CD8-positive, alpha-beta memory T cell (primary cell): ENCODE data around the gene MOV10. TPM values are rescaled to one million over a fixed set of nuclear protein-coding genes. Genes with fewer than 3 reads are reported as not detected.

ENCODE experiments used
- CTCF ChIA-PET: fragments of 350-600 bp; sonication (Branson Sonifier 250); formaldehyde crosslinking; loops from one replicate; lab custom pipeline; 2021; ENCODE audit warnings: antibody characterized with exemption; lab: Charles Lee
- POLR2A ChIA-PET: fragments of 350-600 bp; sonication (Branson Sonifier 250); formaldehyde crosslinking; loops from one replicate; lab custom pipeline; 2021; ENCODE audit warnings: antibody characterized with exemption; lab: Charles Lee
- DNase-seq, 5 donors: peaks; one replicate each; pipeline versions ENCODE4 v3.0.0 to v3.0.0-alpha.2; 2020 to 2022; ENCODE audit warnings: mixed read lengths in 1 of 5
- H3K27ac ChIP-seq: one replicate; pipeline ENCODE4 v1.7.0; 2013; ENCODE audit warnings: low read depth, mild to moderate bottlenecking, low read length, moderate library complexity
- H3K27me3 ChIP-seq: 2 replicates; pipeline ENCODE4 v1.7.0; 2013; ENCODE audit warnings: low read length, mild to moderate bottlenecking; ENCODE audit not compliant: insufficient read depth, poor library complexity, severe bottlenecking
- H3K36me3 ChIP-seq: 2 replicates; pipeline ENCODE4 v1.7.0; 2013; ENCODE audit warnings: mild to moderate bottlenecking, low read length, moderate library complexity; ENCODE audit not compliant: insufficient read depth
- H3K4me1 ChIP-seq: 2 replicates; pipeline ENCODE4 v1.7.0; 2013; ENCODE audit warnings: mild to moderate bottlenecking, low read length, moderate library complexity; ENCODE audit not compliant: insufficient read depth
- H3K4me3 ChIP-seq: 2 replicates; pipeline ENCODE4 v1.7.0; 2013; ENCODE audit warnings: mild to moderate bottlenecking, low read length
- H3K9me3 ChIP-seq: 2 replicates; pipeline ENCODE4 v1.7.0; 2013; ENCODE audit warnings: mild to moderate bottlenecking, low read length
- H3K27ac Mint-ChIP-seq, 8 donors: one replicate each; pipeline ENCODE4 v1.8.0; 2020 to 2021; ENCODE audit warnings: mixed read lengths in 8 of 8, mild to moderate bottlenecking in 6 of 8, inconsistent platforms in 3 of 8, moderate library complexity in 3 of 8
- H3K27me3 Mint-ChIP-seq, 2 donors: one replicate each; pipeline ENCODE4 v1.8.0; 2020 to 2021; ENCODE audit warnings: mixed read lengths in 2 of 2, mild to moderate bottlenecking in 1 of 2, moderate library complexity in 1 of 2
- H3K36me3 Mint-ChIP-seq, 3 donors: one replicate each; pipeline ENCODE4 v1.8.0; 2020 to 2021; ENCODE audit warnings: mixed read lengths in 3 of 3, inconsistent platforms in 1 of 3, mild to moderate bottlenecking in 1 of 3
- H3K4me1 Mint-ChIP-seq, 3 donors: one replicate each; pipeline ENCODE4 v1.8.0; 2020 to 2021; ENCODE audit warnings: mixed read lengths in 3 of 3, inconsistent platforms in 1 of 3, mild to moderate bottlenecking in 1 of 3
- H3K4me3 Mint-ChIP-seq, 7 donors: one replicate each; pipeline ENCODE4 v1.8.0; 2020 to 2021; ENCODE audit warnings: mixed read lengths in 7 of 7, mild to moderate bottlenecking in 6 of 7, moderate library complexity in 4 of 7, inconsistent platforms in 2 of 7
- H3K9me3 Mint-ChIP-seq, 5 donors: one replicate each; pipeline ENCODE4 v1.8.0; 2020 to 2022; ENCODE audit warnings: mixed read lengths in 5 of 5, mild to moderate bottlenecking in 3 of 5, moderate library complexity in 2 of 5, inconsistent platforms in 1 of 5
- polyA plus RNA-seq: library from polyadenylated mRNA; unstranded; fragments of 300-500 nt; fragmentation: Illumina TruSeq; gene quantifications from one replicate; pipeline ENCODE4 v1.2.3, GENCODE V29; 2021
- total RNA-seq, 2 experiments: library from RNA; stranded (reverse); gene quantifications; one replicate each; pipeline ENCODE4 v1.2.3, GENCODE V29; 2021

MOV10 gene
- total and polyA plus RNA-seq, 3 experiments from 2014 or later = 29.9 to 33.7 (median 31.0) TPM

- no peaks in the 10 kb centered on the region for H3K4me1 ChIP-seq
- Mint-ChIP-seq H3K9me3 (peaks cover 0 to 2% (median 0%) of the 10 kb centered on the region in 5 donors), H3K4me3 (no peak overlapping the region), H3K36me3 (peaks cover 0 to 3% (median 0%) of the 10 kb centered on the region in 3 donors), H3K27me3 (peaks cover 38 to 49% of the 10 kb centered on the region in 2 donors), H3K27ac (no peak overlapping the region), H3K4me1 (no peaks in the 10 kb centered on the region)
- no peak for DNase-seq
- POLR2A ChIA-PET = no interaction called here
- no peak overlapping the region for H3K27ac ChIP-seq
- H3K36me3 ChIP-seq = no peaks in the 10 kb centered on the region
- CTCF ChIA-PET = no interaction called here
- H3K9me3 ChIP-seq = no peaks in the 10 kb centered on the region
- peaks cover 14% of the 10 kb centered on the region for H3K27me3 ChIP-seq
- H3K4me3 ChIP-seq = no peak overlapping the region
Measured at GRCh38 chr1:112735752-112736151, 61.3 kb downstream of the MOV10 start.

- Mint-ChIP-seq H3K4me3 (no peak overlapping the region), H3K36me3 (peaks cover 0 to 3% (median 0%) of the 10 kb centered on the region in 3 donors), H3K27me3 (peaks cover 54 to 66% of the 10 kb centered on the region in 2 donors), H3K27ac (no peak overlapping the region), H3K9me3 (peaks cover 0 to 2% (median 1%) of the 10 kb centered on the region in 5 donors), H3K4me1 (no peaks in the 10 kb centered on the region)
- no peaks in the 10 kb centered on the region for H3K36me3 ChIP-seq
- H3K27me3 ChIP-seq = peaks cover 14% of the 10 kb centered on the region
- ChIA-PET POLR2A (no interaction called here), CTCF (interaction anchor here (0.9 to 1.5 kb wide), 2 partner anchors 18 to 23 kb away, joined by 3 read pairs; partner anchors contain the start of gene PPM1J)
- H3K4me1 ChIP-seq = no peaks in the 10 kb centered on the region
- H3K9me3 ChIP-seq = no peaks in the 10 kb centered on the region
- no peak overlapping the region for H3K4me3 ChIP-seq
- no peak overlapping the region for H3K27ac ChIP-seq
- DNase-seq = no peak
Measured at GRCh38 chr1:112737573-112737972, 63.1 kb downstream of the MOV10 start.

- DNase-seq = no peak
- CTCF ChIA-PET = no interaction called here
- Histone ChIP-seq H3K36me3 (no peaks in the 10 kb centered on the region), H3K27me3 (peaks cover 3% of the 10 kb centered on the region), H3K4me1 (no peaks in the 10 kb centered on the region), H3K4me3 (no peak overlapping the region), H3K27ac (no peak overlapping the region), H3K9me3 (no peaks in the 10 kb centered on the region)
- peaks cover 65 to 67% of the 10 kb centered on the region in 2 donors for H3K27me3 Mint-ChIP-seq
- H3K27ac Mint-ChIP-seq = no peak overlapping the region
- H3K4me1 Mint-ChIP-seq = peaks cover 1 to 7% (median 6%) of the 10 kb centered on the region in 3 donors
- H3K9me3 Mint-ChIP-seq = peaks cover 0 to 4% (median 0%) of the 10 kb centered on the region in 5 donors
- peak overlapping the region in 4 of 7 donors; percentile 5 to 59 (median 42) for H3K4me3 Mint-ChIP-seq
- H3K36me3 Mint-ChIP-seq = peaks cover 0 to 8% (median 0%) of the 10 kb centered on the region in 3 donors
- POLR2A ChIA-PET = no interaction called here
Measured at GRCh38 chr1:112743174-112744008, 68.9 kb downstream of the MOV10 start.

GRCh38 chr1:112744009-112744578 lies 69.6 kb downstream of the MOV10 start:
- peaks cover 1 to 7% (median 6%) of the 10 kb centered on the region in 3 donors for H3K4me1 Mint-ChIP-seq
- peaks cover 3% of the 10 kb centered on the region for H3K27me3 ChIP-seq

GRCh38 chr1:112748396-112748795 lies 73.9 kb downstream of the MOV10 start:
- Mint-ChIP-seq H3K9me3 (peaks cover 0 to 5% (median 3%) of the 10 kb centered on the region in 5 donors), H3K36me3 (peaks cover 0 to 12% (median 0%) of the 10 kb centered on the region in 3 donors), H3K4me3 (no peak overlapping the region), H3K4me1 (peaks cover 1 to 7% (median 6%) of the 10 kb centered on the region in 3 donors), H3K27ac (no peak overlapping the region), H3K27me3 (peaks cover 36 to 48% of the 10 kb centered on the region in 2 donors)
- H3K4me1 ChIP-seq = no peaks in the 10 kb centered on the region
- H3K4me3 ChIP-seq = no peak overlapping the region
- no peak overlapping the region for H3K27ac ChIP-seq
- no peaks in the 10 kb centered on the region for H3K36me3 ChIP-seq
- no peaks in the 10 kb centered on the region for H3K27me3 ChIP-seq
- no peaks in the 10 kb centered on the region for H3K9me3 ChIP-seq
- ChIA-PET POLR2A (no interaction called here), CTCF (no interaction called here)
- DNase-seq = no peak

More at GRCh38 chr1:112744009-112744578, 69.6 kb downstream of the MOV10 start:
- Mint-ChIP-seq H3K36me3 (peaks cover 0 to 8% (median 0%) of the 10 kb centered on the region in 3 donors), H3K4me3 (peak overlapping the region in 3 of 7 donors; percentile 25 to 37 (median 32)), H3K9me3 (peaks cover 0 to 4% (median 0%) of the 10 kb centered on the region in 5 donors), H3K27me3 (peaks cover 61 to 67% of the 10 kb centered on the region in 2 donors), H3K27ac (no peak overlapping the region)
- no peaks in the 10 kb centered on the region for H3K36me3 ChIP-seq
- no peaks in the 10 kb centered on the region for H3K9me3 ChIP-seq
- POLR2A ChIA-PET = no interaction called here
- H3K4me1 ChIP-seq = no peaks in the 10 kb centered on the region
- DNase-seq = no peak
- CTCF ChIA-PET = interaction anchor here (1.4 kb wide), 1 partner anchor 10 kb away, joined by 3 read pairs; no protein-coding TSS in a partner anchor
- no peak overlapping the region for H3K27ac ChIP-seq
- no peak overlapping the region for H3K4me3 ChIP-seq

Other genes with a start within 250 kb of the MOV10 start
- under 1 TPM; 0.09 to 0.13 TPM for gene WNT2B, start 165.7 kb upstream of the MOV10 start, total RNA-seq
- 0.09 TPM for gene WNT2B, start 165.7 kb upstream of the MOV10 start, polyA plus RNA-seq
- 10 to 100 TPM; 11.6 to 12.2 TPM for gene ST7L, start 55.5 kb upstream of the MOV10 start, total RNA-seq
- gene ST7L, start 55.5 kb upstream of the MOV10 start, polyA plus RNA-seq = 11.3 TPM
- 100 to 1,000 TPM; 255 to 266 TPM for gene CAPZA1, start 54.8 kb upstream of the MOV10 start, total RNA-seq
- 212 TPM for gene CAPZA1, start 54.8 kb upstream of the MOV10 start, polyA plus RNA-seq
- 10 to 100 TPM; 20.3 to 23.0 TPM for gene RHOC, start 32.5 kb downstream of the MOV10 start, total RNA-seq
- 53.2 TPM for gene RHOC, start 32.5 kb downstream of the MOV10 start, polyA plus RNA-seq
- under 1 TPM in 1 of 2 experiments, not detected in 1; 0.33 TPM for gene PPM1J, start 40.7 kb downstream of the MOV10 start, total RNA-seq
- gene PPM1J, start 40.7 kb downstream of the MOV10 start, polyA plus RNA-seq = not detected